H54 (cell line): Measurements from ENCODE around the gene C16orf74.

Experiments used
- DNase-seq: peaks from one replicate; pipeline ENCODE4 v3.0.0; 2011; ENCODE audit warnings: low spot score, mixed read lengths; ENCODE audit not compliant: insufficient read length
- FAIRE-seq: peaks from 3 replicates; lab custom pipeline; 2011; peaks lifted over from hg19 to GRCh38; lab: Jason Lieb, UNC
- POLR2A ChIP-seq: IDR thresholded peaks from 2 replicates; pipeline ENCODE4 v1.6.1; 2011; ENCODE audit warnings: low read depth, mild to moderate bottlenecking, low read length

Gene C16orf74

DNA sequence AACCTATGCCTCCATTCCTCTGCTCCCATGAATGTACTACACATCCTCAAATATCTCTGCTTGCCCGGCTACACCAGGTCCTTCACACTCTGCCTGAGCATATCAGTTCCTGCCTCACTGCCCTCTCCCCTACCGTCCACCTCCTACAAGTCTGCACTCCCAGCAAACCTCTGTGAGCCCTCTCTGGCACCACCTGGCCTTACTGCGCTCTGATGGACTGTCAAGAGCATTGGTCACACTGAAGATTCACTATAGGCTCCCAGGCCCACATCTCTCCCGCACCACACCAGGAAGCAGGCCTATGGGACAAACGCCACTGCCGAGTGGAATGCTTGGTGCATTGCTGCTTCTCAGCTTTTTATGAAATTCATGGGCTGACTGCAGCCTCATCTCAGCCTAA lies 71.0 kb downstream of the C16orf74 start:
- no peak for FAIRE-seq
- no peak for TF ChIP-seq POLR2A

DNA sequence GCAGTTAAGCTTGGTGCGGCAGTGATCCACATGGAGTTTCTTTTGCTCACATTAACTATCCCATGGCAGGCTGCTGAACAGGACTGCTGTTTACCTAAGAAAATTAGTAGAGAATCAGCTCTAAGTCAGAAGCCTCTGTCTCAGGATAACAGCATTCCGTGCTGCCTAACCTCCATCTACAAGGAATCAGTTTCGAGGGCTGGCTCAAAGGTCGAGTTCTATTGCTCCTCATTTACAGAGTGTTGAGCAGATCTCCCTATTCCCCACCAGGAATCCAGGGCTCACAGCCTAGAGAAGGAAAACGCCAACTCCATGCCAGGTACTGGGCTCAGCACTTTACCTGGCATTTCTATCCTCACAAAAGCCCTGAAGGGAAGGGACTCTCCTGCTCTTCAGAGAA lies 72.1 kb downstream of the C16orf74 start:
- no peak for TF ChIP-seq POLR2A
- DNase-seq, result no peak
- no peak for FAIRE-seq

More for the DNA sequence above, 71.0 kb downstream of the C16orf74 start:
- DNase-seq, result no peak

DNA sequence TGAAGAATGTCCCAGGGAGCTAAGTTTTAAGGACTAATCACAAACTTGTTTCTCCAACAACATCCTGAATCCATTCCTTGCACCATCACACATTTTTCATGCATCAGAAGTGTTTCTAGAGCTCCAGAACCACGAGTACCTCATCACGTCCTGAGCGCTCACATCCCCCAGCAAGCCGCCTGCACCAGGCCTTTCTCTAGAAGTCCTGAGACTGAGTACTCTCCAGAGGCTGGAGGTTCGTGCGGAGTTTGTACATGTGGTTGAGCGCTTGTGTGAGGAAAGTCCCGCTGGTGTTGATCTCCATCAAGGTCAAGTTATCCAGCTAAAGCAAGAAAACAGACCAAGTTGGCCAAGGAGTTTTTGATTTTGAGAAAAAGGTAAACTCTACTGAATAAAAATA lies 72.9 kb downstream of the C16orf74 start:
- DNase-seq, result no peak
- no peak for FAIRE-seq
- no peak for TF ChIP-seq POLR2A

DNA sequence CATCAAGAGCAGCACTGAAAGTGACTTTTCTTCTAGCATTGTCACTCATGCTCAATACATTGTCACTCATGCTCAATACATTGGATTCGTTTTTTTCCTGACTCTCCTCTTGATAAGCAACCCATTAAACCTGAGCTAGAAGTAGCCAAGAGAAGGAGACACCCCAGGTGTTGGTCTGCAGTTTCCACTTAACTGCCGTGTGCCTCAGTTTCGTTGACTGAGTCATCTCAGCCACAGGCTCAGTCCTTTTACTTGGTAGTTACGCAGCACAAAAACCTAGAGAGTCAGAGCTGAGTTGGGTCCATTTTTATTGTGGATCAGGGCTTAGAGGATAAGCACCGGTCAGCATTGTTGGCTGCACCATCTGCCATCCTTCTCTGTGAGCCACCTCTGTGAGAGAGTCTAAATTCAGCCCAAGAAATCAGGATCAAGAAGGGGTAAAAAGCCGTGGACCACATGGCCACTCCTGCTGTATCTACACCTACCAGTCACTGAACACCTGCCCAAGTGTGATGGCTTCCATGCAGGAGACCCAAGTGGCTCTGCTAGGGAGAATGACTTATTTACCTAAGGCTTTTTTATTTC lies 73.4 kb downstream of the C16orf74 start:
- DNase-seq, result no peak
- TF ChIP-seq POLR2A, result no peak
- FAIRE-seq, result no peak

DNA sequence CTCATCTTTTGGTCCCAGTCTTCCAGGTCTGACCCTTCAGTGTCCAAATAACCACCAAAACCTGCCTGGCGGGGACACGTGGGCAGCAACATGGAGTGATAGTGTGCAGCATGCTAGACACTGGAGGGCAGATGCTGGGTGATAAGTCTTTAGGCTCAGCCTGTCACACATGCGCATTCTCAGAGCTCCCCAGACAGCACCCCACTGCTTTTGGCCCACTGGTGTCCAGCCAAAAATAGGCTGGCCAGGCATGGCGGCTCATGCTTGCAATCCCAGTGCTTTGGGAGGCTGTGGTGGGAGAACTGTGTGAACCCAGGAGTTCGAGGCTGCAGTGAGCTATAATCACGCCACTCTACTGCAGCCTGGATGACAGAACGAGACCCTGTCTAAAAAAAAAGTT lies 74.4 kb downstream of the C16orf74 start:
- DNase-seq (no peak), FAIRE-seq (no peak)
- TF ChIP-seq POLR2A, result no peak

DNA sequence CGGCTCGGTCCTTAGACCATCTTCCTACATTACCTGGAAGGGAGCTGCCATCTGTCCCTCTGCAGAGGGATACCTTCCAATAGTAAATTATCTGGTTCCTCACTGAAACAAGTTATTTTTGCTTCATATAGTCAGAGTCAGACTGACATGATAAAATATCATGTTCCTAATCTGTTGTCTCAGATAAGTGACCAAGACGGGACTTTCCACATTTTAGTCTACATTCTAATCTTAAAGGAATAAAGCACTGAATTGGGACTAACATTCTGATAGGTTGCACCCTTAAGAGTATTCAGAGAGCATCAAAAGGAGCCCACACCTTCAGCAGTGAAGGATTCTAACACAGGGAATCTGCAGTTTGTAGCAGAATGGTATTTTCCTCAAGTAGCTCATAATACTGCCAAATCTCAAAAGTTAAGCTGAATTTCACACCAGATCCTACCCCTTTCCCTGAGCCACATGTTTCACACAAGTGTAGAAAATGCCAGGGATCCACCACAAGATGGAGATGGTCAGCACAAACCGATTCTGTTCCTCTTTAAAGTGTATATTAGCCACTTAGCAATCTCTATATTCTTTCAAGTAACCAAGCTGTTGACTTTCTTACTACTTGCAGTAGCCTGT lies 75.5 kb downstream of the C16orf74 start:
- FAIRE-seq (no peak), DNase-seq (no peak)
- TF ChIP-seq POLR2A, result no peak

DNA sequence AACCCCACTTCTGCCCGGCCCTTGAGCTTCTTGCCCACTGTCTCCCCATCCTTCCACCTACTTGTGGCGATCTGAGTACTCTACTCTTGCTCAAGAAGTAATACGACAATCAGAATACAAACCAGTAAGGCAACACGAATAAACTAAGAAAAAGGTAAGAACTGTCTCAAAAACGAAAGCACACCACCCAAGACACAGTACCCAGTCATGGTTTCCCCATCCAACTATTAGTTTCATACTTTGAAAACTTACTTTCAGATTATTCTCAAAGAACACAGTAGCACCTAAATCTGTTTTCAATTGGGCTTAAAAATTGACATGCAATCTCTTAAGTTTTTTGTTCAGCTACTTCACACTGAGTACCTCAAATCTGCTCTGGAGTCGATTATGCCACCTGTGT lies 76.1 kb downstream of the C16orf74 start:
- FAIRE-seq, result no peak
- no peak for DNase-seq
- TF ChIP-seq POLR2A, result no peak

DNA sequence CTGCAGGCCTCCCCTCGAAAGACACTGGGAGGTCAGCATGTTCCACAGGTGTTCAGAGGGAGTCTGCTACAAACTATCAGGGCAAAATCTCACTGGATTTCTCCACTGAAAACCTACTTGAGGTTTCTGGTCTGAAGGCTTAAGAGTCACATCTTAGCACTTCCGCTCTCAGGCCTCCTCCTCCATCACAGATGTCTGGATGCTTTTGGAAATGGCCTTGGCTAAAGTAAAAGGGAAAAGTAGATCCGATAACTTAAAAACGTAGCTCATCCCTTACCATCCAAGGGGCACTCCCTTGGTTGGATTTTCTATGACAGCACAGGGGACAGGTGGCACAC lies 76.5 kb downstream of the C16orf74 start:
- DNase-seq (no peak), FAIRE-seq (no peak)
- TF ChIP-seq POLR2A, result no peak

DNA sequence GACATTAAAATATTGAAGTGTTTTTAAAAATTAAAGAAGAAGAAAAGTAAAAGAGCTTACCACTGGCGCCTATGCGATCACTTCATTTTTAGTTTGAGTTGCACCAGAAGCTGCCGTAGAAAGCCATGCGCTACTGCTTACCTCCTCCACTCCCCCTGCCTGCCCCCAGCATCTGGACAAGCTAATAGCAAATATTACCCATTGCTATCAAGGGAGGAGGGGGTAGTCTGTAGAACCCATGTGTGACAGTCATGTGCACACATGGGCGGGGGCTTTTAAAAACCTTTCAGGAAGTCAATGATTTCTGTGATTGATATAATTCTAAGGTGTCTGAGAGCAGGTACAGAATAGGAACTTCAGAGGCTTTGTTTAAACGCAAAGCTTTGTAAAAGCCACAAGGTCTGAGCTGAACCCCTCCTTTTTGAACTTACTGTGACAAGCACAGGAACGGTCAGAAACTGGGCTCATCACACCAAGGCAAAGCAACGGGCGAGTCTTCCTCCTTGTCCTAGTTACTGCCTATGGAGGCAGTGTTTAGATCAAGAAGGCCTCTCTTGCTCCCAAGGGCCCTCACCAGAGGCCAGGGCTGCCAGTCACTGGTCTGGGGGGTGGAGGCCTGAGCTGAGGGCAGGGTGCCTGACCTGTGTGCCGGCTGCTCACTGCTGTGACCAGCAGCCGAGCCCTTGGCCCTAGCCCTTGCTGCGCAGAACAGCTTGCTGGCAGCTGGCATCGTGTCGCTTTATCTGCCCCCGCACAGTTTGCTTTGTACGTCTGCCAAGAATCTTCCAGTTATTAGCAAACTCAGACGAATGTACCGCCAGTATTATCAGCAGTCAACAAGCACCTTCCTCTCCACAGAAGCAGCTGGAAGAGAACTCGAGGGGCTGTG lies 77.1 kb downstream of the C16orf74 start:
- FAIRE-seq (no peak), DNase-seq (no peak)
- TF ChIP-seq POLR2A, result no peak

DNA sequence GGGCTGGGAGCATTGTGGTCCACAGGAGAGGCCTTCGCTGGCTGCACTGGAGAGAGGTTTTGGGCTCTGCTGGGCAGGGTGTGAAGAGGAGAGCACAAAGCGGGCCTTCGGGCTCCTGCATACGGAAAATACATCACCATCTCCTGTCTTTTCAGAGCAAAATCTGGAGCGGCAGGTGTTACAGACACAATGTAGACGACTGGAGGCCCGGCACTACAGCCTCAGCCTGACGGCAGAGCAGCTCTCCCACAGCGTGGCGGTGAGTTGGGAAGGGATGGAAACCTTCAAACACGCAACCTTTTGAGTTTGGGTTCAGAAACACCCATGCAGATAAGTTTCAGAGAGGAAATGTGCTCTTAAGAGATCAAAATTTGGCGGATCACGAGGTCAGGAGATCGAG lies 80.1 kb downstream of the C16orf74 start:
- no peak for TF ChIP-seq POLR2A
- DNase-seq (no peak), FAIRE-seq (no peak)

DNA sequence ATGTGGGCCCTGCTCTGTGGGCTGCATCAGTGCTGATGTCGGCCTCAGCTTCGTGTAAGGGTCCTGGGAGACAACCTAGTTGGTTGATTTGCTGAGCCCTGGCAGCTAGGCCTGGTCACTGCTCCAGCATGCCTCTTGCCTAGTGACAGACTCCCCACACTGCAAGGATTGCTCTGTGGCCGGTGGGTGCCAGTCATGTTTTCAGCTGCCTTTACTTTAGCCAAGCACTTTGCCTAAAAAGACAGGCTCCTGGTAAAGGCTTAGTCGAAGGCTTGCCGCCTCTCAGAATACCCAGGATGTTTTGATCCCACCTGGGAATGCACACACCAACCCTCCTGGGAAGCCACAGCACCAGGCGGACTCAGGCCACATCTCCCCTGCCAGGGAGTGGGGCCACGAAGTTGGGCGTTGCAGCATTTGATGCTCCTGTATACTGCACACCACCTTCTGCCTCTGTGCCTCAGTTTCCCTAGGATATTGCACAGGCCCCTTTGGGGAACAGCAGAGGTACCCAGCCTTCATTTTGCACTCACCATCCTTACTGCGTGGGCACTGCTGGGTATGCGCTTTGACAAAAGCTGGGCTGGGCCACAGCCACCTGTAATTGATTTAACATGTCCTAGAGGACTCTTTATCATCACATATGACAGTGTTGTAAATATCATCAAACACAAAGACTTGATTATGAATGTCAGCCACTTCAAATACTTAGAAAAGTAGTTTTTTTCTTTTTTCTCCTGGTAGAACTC lies 82.0 kb downstream of the C16orf74 start:
- no peak for DNase-seq
- no peak for FAIRE-seq
- TF ChIP-seq POLR2A, result no peak

DNA sequence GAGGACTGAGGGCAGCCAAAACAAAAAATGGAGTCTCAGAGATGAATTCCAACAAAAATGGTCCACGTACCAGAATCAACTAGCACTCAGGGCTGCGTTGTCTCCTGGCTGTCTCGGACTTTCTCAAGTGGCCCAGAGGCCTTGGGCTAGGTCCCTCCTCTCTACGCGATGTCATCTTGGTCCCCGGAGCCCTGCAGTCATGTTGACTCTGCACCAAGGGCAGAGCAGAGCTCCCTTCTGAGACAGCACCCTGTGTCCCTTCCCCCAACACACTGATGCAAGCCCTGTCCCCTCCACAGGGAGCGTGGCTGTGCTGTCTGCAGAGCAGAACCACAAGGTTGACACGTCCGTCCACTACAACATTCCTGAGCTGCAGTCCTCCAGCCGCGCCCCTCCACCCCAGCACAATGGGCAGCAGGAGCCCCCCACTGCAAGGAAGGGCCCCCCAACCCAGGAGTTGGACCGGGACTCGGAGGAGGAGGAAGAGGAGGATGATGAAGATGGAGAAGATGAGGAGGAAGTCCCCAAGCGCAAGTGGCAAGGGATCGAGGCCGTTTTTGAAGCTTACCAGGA lies 83.0 kb downstream of the C16orf74 start:
- FAIRE-seq, result no peak
- no peak for TF ChIP-seq POLR2A
- no peak for DNase-seq

DNA sequence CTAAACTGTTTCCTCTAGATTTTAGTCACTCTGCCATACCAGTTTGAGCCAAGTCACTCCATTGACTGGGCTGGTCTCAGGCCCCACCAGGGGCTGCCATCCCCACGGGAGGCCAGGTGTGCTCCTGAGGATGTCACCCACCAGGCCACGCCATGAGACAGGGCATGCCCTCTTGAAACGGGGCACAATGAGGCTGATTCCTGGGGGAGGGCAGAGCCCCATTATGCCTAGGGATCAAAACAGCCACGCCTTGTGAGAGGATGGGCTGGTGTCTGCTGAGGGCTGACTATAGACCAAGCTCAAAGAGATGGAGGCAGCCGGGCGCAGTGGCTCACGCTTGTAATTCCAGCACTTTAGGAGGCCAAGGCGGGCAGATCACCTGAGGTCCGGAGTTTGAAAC lies 83.6 kb downstream of the C16orf74 start:
- TF ChIP-seq POLR2A, result no peak
- FAIRE-seq, result no peak
- DNase-seq, result no peak
